OCI-M2 (cell line): ENCODE results near the gene AKAP7.
"Not testable (repeated sequence)": the region's sequence is repeated elsewhere in the genome, so short reads cannot be mapped to it uniquely, and the experiment has no call there.

ENCODE experiments used
- DNase-seq: peaks from one replicate; lab custom pipeline; 2025; ENCODE audit not compliant: unreplicated experiment; lab: John Stamatoyannopoulos, UW

The AKAP7 gene

DNA sequence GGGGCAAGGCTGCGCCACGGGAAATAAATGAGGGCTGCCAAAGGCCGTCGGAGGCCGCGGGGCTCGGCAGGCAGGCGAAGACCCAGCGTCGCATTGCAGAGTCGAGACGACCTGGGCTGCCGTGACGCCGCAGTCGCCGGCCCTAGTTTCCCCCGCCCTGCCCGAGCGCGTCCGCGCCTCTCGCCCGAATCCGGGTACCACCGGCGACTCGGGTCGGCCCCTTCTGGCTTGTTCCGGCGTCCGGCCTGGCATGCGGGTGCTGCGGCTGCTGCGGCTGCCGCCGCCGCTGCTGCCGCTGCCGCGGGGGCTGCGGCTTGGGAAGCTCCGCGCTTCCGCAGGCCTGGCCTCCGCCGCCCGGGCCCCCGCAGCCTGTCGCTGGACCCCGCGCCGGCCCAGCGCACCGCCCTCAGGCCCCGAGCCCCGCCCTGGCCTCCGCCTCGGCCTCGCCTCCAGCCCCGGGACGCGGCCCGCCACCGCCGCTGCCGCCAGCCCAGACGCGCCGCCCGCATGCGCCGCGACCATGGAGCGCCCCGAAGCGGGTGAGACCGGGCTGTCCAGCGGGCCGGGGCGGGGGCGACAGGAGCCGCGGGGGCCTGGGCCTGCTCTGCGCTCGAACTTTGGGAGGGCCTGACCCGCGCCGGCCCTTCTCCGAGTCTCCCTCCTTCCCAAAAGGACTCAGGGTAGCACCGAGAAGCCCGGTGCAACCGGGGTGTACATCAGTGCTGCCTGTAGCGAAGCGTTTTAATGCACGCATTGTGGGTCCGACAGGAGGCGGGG, at the start of gene AKAP7:
Gene AKAP7, plus strand, starts transcription at position 224 of the 777 bp plus-strand sequence. Its CDS starts 297 bp downstream, at position 521.
- DNase-seq, result no peak

GRCh38 chr6:131090339-131090738, 44.9 kb upstream of the AKAP7 start:
- DNase-seq, result not testable (repeated sequence)

- not testable (repeated sequence) for DNase-seq
Measured at GRCh38 chr6:131091944-131092343, 43.3 kb upstream of the AKAP7 start.

GRCh38 chr6:131093334-131093733, 41.9 kb upstream of the AKAP7 start:
- no peak for DNase-seq

GRCh38 chr6:131096786-131097185, 38.5 kb upstream of the AKAP7 start:
- no peak for DNase-seq

DNA sequence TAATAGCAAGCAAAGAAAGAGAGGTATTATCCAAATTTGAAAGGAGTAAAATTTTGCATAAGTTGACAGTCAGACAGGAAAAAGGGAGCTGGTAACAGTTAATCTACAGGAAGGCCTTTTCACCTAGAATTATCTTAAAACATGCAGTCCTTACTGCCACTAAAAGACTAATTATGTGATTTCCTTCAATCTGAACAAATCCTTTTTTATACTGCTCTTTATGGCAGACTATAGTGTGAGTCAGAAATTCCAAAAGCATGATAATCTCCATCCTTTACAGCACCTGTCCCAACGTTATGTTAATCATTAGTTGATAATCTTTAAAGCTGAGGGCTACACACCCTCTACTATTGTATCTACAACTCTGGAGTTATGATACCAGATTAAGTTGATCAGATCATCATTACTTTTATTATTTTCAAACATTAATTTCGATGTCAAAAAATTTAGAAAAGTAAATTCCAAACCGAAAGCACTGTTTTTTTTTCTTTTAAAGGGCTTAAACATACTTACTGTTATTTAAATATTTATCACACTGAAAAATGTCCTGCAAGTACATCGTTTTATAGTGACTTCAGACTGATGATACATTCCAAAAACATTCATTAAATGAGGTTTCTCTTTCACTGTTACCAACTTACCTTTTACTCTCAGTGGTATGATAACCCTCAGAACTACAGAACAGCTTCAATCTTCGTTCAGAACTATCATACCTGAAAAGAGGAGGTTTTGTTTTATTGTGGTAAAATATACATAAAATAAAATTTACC, 33.2 kb upstream of the AKAP7 start:
- no peak for DNase-seq

DNA sequence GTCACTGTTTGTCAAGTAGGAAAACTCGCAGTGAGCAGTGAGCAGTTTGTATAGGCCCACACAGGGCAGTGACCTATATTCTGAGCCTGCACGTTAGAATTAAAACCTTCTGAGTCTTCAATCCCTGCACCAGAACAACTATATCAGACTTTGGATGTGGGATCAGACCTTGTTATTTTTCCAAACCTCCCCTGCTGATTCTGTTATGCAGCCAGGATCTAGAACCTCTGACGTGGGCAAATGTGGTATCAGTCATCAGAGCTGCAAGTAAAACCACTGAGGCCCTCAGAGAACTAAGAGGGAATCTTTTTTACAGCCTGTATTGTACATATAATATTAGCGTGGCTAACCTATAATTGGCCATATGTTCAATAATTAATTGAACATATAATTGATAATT, 32.0 kb upstream of the AKAP7 start:
- no peak for DNase-seq

DNA sequence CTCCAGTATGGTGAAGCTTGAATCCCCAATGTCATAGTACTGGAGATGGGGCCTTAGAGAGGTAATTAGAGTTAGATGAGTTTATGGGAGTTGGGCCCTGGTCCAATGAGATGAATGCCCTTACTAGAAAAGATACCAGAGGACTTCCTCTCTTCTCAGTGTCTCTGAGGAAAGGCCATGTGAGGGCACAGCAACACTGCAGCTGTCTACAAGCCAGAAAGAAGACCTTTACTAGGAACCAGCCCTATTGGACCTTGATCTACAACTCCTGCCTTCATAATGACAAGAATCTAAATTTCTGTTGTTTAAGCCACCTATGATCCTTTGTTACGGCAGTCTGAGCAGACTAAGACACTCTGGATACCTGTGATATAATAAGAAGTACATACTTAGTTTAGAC, 31.4 kb upstream of the AKAP7 start:
- no peak for DNase-seq

DNA sequence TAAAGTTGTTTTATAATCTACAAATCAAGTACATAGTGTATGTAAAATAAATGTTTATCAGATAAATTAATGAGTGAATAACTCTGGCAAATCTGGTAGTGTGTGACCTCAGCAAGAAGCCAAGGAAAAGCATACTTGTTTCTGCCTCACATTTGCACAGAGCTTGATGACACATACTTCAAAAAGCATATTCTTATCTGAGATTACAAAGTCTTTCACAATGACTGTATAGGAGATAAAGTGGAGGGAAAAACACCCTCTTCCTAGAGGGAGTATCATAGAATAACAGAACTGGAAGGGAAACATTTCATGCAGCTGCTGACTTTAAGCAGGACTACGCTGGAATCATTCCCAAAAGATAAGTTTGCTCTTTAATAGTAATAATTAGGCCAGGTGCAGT, 28.1 kb upstream of the AKAP7 start:
- no peak for DNase-seq

- no peak for DNase-seq
Measured at GRCh38 chr6:131112249-131112648, 23.0 kb upstream of the AKAP7 start.

DNA sequence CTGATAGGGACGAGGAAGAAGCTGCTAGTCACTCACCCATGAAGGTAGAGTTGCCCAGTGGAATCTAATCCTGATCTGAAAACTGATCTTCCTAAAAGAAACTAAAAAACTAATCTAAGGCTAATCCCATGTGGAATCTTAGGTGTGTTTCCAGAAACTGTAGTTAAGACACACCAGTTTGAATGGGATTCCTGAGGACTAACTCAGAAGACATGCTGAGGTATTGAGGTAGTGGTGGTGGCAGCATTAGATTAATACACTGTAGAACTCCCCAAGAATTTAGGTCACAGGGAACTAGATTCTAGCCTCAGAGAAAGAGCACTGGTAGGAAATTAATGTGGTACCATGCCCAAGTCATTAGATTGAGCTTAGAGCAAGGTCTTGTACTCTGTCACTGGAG, 19.6 kb upstream of the AKAP7 start:
- DNase-seq, result no peak

GRCh38 chr6:131116321-131116720, 18.9 kb upstream of the AKAP7 start:
- DNase-seq, result no peak

DNA sequence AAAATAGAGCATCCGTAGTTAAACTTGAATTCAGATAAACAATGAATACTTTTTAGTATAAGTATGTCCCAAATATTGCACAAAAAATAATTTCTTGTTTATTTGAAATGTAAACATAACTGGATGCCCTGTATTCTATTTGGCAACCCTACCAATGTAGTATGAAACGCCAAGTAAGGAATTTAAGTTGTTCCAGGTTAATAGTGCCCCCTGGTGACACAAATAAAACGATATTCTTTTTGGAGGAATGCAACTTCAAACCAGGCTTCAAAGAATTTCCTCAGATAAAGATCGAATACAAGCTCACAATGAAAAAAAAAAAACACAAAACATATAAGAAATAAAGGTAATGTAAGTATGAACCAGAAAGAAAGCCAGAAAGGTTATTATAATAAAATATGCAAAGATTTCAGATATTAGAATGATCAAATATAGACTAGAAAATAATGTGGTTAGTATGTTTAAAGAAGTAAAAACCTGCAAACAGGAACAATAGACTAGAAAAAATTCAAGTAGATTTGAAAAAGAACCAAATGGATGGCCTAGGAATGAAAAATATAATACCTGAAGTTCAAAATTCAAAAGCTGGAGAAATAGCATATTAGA, 18.4 kb upstream of the AKAP7 start:
- DNase-seq, result no peak

DNA sequence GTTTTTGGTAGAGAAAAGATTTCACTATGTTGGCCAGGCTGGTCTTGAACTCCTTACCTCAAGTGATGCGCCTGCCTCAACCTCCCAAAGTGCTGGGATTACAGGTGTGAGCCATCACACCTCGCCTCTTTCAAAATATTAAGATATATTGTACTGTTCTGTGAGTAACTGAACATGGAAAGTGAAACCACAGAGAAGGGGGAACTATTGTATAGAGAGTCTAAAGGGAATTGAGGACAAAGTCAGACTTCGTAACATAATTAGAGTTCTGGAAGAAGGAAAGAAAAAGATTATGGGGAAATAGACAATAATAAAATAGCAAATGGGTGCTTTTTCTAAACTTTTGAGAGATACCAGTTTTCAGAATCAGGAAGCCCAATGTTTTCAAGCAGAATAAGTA, 17.4 kb upstream of the AKAP7 start:
- no peak for DNase-seq

- DNase-seq, result no peak
Measured at GRCh38 chr6:131122007-131122406, 13.3 kb upstream of the AKAP7 start.

GRCh38 chr6:131122516-131122915, 12.8 kb upstream of the AKAP7 start:
- DNase-seq, result no peak

DNA sequence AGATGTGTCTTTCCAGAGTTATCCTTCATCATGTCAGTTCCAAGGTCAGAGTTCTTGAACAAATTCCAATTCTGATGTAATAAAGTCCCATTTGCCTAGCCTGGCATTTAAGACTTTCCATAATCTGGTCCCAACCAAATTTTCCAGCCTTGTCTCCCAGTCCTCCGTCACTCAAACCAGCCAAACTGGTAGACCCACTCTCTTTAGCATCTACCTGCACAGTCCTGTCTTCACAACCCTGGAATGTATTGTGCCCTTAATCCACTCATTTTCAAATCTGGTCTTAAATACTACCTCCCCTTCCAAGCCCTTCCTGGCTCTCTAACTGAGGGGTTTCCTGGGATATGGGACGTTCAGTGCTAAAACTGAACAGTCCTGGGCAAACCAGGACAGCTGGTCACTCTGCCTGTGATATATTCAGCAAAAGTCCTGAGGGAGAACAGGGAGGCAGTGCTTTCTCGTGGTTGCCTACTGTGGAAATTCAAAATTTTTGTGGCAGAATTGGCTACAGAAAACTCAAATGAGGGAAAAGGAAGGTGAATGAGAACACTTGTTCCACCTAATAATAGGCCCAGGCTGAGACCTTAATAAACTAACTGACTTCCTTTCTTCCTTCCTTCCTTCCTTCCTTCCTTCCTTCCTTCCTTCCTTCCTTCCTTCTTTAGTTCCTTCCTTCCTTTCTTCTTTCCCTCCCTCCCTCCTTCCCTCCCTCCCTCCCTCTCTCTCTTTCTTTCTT, 10.8 kb upstream of the AKAP7 start:
- DNase-seq, result no peak

DNA sequence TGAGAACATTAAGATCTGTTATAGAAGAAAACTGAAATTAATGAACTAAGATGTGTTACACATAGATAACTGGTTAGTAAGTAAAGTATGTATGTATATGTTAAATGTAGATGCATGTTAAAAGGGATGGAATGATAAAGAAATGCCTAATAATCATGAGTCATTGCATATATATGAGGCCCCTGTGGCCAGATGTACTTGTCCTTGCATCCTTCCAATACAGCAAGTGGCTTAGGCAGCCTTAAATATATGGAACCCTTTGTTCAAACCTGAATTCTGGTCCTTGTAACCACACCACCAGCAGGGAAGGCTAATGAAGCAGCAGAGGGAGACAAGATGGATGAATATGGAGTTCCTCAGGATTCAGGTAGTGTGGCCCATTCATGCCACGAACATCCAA, 9.8 kb upstream of the AKAP7 start:
- DNase-seq, result no peak

DNA sequence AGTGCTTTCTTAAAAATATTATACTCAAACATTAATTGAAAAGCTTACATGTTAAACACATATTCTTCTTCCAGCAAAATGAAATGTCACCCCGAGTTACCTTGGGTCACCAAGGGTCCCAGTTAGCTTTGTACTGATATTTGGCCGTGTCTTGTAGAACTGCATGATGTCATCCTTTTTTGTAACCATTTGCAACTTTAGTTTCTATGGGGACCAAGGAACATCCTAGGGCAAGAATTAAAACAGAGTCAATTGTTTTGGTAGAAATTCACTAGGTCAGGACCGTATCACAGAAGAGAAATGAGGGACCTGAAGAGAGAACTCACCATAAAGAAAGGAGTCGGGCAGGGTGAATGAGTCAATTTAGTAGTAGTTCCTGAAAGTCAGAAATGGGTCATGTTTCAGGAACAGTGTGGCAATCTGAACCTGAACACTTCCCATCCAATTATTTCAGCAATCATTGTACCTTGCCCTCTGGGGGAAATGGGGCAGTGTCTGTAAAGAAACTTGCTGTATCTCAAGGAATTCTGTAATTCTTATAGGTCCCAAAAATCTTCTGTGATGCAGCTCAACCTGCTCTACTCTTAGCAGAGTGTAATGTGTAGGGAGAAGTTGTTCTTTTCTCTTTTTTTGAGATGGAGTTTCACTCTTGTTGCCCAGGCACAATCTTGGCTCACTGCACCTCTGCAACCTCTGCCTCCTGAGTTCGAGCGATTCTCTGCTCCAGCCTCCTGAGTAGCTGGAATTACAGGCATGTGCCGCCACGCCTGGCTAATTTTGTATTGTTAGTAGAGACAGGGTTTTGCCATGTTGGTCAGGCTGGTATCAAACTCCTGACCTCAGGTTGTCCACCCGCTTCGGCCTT, 5.3 kb upstream of the AKAP7 start:
- DNase-seq, result no peak

- DNase-seq, result no peak
Measured at GRCh38 chr6:131130554-131130940, 4.7 kb upstream of the AKAP7 start.
